Loucy (cell line): Measurements from ENCODE around the gene LTBP4.
"Not testable (repeated sequence)": the region's sequence is repeated elsewhere in the genome, so short reads cannot be mapped to it uniquely, and the experiment has no call there.

Source experiments
- CTCF ChIP-seq: fragments of 200-600 bp; sonication (generic); conservative IDR thresholded peaks from 2 replicates; pipeline ENCODE4 v1.5.1; 2014; ENCODE audit warnings: mild to moderate bottlenecking, antibody characterized with exemption, low read length
- EZH2phosphoT487 ChIP-seq: fragments of 200-600 bp; IDR thresholded peaks from 2 replicates; pipeline ENCODE4 v1.6.1; 2018; ENCODE audit warnings: antibody characterized with exemption, mild to moderate bottlenecking, moderate library complexity, borderline replicate concordance

DNA sequence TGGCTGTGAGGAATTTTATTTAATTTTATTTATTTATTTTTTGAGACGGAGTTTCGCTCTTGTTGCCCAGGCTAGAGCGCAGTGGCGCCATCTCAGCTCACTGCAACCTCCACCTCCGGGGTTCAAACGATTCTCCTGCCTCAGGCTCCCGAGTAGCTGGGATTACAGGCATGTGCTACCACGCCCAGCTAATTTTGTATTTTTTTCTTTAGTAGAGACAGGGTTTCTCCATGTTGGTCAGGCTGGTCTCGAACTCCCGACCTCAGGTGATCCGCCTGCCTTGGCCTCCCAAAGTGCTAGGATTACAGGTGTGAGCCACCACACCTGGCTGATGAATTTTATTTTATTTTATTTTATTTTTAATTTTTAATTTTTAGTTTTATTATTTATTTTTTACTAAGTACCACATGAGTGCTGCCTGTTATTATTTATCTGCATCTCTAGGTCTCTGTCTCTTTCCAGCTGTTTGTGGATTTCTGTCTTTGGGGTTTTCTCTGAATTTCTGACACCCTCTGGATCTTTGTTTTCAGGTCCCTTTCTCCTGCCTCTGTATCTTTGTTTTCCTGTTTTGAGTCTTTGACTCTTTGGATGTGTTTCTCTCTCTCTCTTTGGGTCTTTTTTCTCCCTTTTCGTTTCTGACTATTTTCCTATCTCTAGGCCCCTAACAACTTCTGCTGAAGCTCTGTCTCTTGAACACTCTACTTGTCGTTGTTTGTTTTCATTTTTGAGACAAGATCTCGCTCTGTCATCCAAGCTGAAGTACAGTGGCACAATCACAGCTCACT is 23.4 kb downstream of the LTBP4 start:
- not testable (repeated sequence) for TF ChIP-seq CTCF, EZH2phosphoT487
